ENCODE data around the gene TNPO1. TPM values are rescaled to one million over a fixed set of nuclear protein-coding genes. Genes with fewer than 3 reads are reported as not detected.
A peak's percentile ranks its signal among the peaks of the same experiment; 100 is the strongest.
"Not testable (repeated sequence)": the region's sequence is repeated elsewhere in the genome, so short reads cannot be mapped to it uniquely, and the experiment has no call there.

The TNPO1 gene
- total RNA-seq, 1 experiment from 2014 or later, result 127 TPM

GRCh38 chr5:72934953-72935725 lies 118.7 kb downstream of the TNPO1 start:
- DNase-seq (ENCODE audit: low read depth), result not testable (repeated sequence)

GRCh38 chr5:72936893-72937292 lies 120.4 kb downstream of the TNPO1 start:
- DNase-seq (ENCODE audit: low read depth), result no peak

- DNase-seq (ENCODE audit: low read depth), result no peak
Measured at GRCh38 chr5:72937517-72938061, 121.1 kb downstream of the TNPO1 start.

GRCh38 chr5:72938206-72938605 lies 121.7 kb downstream of the TNPO1 start:
- no peak for DNase-seq (ENCODE audit: low read depth)

- DNase-seq (ENCODE audit: low read depth), result no peak
Measured at GRCh38 chr5:72940082-72940481, 123.6 kb downstream of the TNPO1 start.

GRCh38 chr5:72943307-72943706 lies 126.8 kb downstream of the TNPO1 start:
- no peak for DNase-seq (ENCODE audit: low read depth)

- no peak for DNase-seq (ENCODE audit: low read depth)
Measured at GRCh38 chr5:72947498-72947897, 131.0 kb downstream of the TNPO1 start.

GRCh38 chr5:72949481-72949880 lies 133.0 kb downstream of the TNPO1 start:
- no peak for DNase-seq (ENCODE audit: low read depth)

GRCh38 chr5:72951671-72952468 lies 135.4 kb downstream of the TNPO1 start:
- peak; percentile 50 for DNase-seq (ENCODE audit: low read depth)

GRCh38 chr5:72954389-72954788 lies 137.9 kb downstream of the TNPO1 start:
- DNase-seq (ENCODE audit: low read depth), result no peak

GRCh38 chr5:72955143-72955767 lies 138.8 kb downstream of the TNPO1 start:
- DNase-seq (ENCODE audit: low read depth), result no peak

- peak; percentile 90 for DNase-seq (ENCODE audit: low read depth)
Measured at GRCh38 chr5:72955768-72956323, 139.4 kb downstream of the TNPO1 start, which contains the start of gene FCHO2. FCHO2 (plus strand) TSS chr5:72956041; CDS start chr5:72956097, 56 bp downstream.

GRCh38 chr5:72956324-72957140 lies 140.1 kb downstream of the TNPO1 start:
- DNase-seq (ENCODE audit: low read depth), result peak; percentile 55

- no peak for DNase-seq (ENCODE audit: low read depth)
Measured at GRCh38 chr5:72957337-72957736, 140.9 kb downstream of the TNPO1 start.

- DNase-seq (ENCODE audit: low read depth), result no peak
Measured at GRCh38 chr5:72959257-72959656, 142.8 kb downstream of the TNPO1 start.

Other genes with a start within 250 kb of the TNPO1 start
- 9.6 and 12.0 TPM in 2 replicates for gene FCHO2, start 139.4 kb downstream of the TNPO1 start, total RNA-seq (2014; rRNA removed; shearing (Covaris generic))